Mucosa of rectum (tissue), 2 donors: ENCODE results near the gene CCT7.

Experiments
- H3K27ac ChIP-seq, 2 donors: one replicate each; pipeline ENCODE4 v1.7.0; 2013; ENCODE audit warnings: inconsistent platforms in 2 of 2, low read depth in 2 of 2, low read length in 2 of 2
- H3K27me3 ChIP-seq, 2 donors: one replicate each; pipeline ENCODE4 v1.7.0; 2013; ENCODE audit warnings: low read length in 2 of 2; ENCODE audit not compliant: control insufficient read depth in 2 of 2, insufficient read depth in 2 of 2
- H3K36me3 ChIP-seq, 2 donors: one replicate each; pipeline ENCODE4 v1.7.0; 2013; ENCODE audit warnings: low read length in 2 of 2; ENCODE audit not compliant: control insufficient read depth in 2 of 2, insufficient read depth in 2 of 2
- H3K4me1 ChIP-seq, 2 donors: one replicate each; pipeline ENCODE4 v1.7.0; 2013; ENCODE audit warnings: low read length in 2 of 2, mild to moderate bottlenecking in 1 of 2; ENCODE audit not compliant: control insufficient read depth in 2 of 2, insufficient read depth in 2 of 2
- H3K4me3 ChIP-seq, 2 donors: one replicate each; pipeline ENCODE4 v1.7.0; 2013; ENCODE audit warnings: low read length in 2 of 2
- H3K9ac ChIP-seq, 2 donors: one replicate each; pipeline ENCODE4 v1.7.0; 2013; ENCODE audit warnings: low read length in 2 of 2, low read depth in 1 of 2, mild to moderate bottlenecking in 1 of 2
- H3K9me3 ChIP-seq, 2 donors: one replicate each; pipeline ENCODE4 v1.7.0; 2013; ENCODE audit warnings: low read length in 2 of 2; ENCODE audit not compliant: control insufficient read depth in 2 of 2
- donor health status: healthy.
- donor health status: Normal muscosa, but diverticular disease.

The CCT7 gene

GRCh38 chr2:73254343-73255006 is 20.4 kb downstream of the CCT7 start:
- Histone ChIP-seq H3K27ac (no peak overlapping the region), H3K9ac (no peak overlapping the region), H3K27me3 (no peaks in the 10 kb centered on the region), H3K9me3 (no peaks in the 10 kb centered on the region), H3K36me3 (peaks cover 42 to 47% of the 10 kb centered on the region in 2 donors), H3K4me3 (no peak overlapping the region), H3K4me1 (no peaks in the 10 kb centered on the region)

DNA sequence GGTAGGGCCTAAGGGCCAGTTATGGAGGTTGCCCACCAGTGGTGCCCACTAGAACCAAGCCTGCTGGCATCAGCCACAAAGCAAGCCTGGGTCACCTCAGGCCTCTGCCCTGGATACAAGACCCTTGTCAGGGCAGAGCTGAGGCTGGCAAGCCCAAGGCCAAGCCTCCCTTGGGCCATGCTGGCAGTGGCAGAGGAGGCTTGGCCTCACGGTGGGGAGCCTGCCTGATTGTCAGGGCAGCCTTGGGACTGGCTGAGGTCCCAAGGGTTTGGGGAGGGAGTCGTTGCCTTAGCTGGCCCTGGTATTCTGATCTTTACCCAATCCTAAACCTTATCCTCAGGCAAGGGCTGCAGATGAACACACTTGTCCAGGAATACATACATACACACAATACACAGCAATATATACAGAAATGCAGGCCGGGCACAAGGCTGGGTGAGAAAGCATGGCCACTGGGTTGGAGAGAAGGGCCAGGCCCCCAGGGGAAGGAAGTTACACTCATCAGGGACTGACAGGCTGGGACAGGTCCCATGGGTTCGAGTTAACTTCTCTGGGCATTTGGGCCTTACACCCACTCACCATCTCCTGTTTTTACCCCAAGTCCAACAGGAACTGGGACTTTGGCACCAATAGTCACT is 21.0 kb downstream of the CCT7 start:
- Histone ChIP-seq H3K9me3 (no peaks in the 10 kb centered on the region), H3K27ac (no peak overlapping the region), H3K4me3 (no peak overlapping the region), H3K27me3 (no peaks in the 10 kb centered on the region), H3K9ac (no peak overlapping the region), H3K36me3 (peaks cover 36 to 41% of the 10 kb centered on the region in 2 donors), H3K4me1 (no peaks in the 10 kb centered on the region)

DNA sequence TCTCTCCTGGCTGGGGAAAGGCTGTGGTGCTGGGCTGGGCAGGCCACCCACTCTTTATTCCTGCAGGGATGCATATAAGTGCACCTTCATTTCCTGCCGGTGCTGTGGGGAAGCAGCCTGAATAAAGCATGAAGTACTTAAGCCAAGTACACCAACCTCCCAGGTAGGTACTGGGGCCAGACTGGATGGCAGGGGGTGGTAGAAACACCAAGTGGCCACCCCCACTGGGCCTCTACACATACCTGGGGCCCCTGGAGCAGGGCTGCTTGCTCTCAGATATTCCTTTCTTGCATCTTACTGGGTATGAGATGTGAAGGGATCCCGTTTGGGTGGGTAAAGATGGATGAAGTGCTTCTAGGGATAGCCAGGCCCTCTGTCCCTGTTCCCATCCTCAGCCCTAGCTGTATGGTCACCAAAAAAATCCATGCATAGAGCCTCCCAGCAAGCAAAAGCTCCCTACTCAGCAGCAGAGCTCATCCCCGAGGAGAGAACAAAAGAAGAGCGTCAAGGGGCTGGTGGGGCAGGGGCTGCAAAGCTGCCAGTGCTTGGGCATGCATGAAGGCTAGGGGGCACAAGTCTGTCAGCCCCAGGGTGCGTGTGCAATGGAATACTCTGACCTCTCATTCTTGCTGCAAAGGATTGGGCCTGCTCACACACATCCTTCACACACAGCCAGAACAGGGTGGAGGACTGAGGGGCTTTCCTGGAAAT is 22.0 kb downstream of the CCT7 start:
- no peaks in the 10 kb centered on the region for H3K27me3 ChIP-seq
- H3K27ac ChIP-seq, result no peak overlapping the region
- H3K36me3 ChIP-seq, result peaks cover 27 to 32% of the 10 kb centered on the region in 2 donors
- H3K4me3 ChIP-seq, result no peak overlapping the region
- H3K9me3 ChIP-seq, result no peaks in the 10 kb centered on the region
- H3K9ac ChIP-seq, result no peak overlapping the region
- H3K4me1 ChIP-seq, result no peaks in the 10 kb centered on the region

- H3K4me3 ChIP-seq, result no peak overlapping the region
- peaks cover 23 to 29% of the 10 kb centered on the region in 2 donors for H3K36me3 ChIP-seq
- H3K4me1 ChIP-seq, result no peaks in the 10 kb centered on the region
- no peaks in the 10 kb centered on the region for H3K27me3 ChIP-seq
- no peak overlapping the region for H3K9ac ChIP-seq
- H3K9me3 ChIP-seq, result no peaks in the 10 kb centered on the region
- H3K27ac ChIP-seq, result no peak overlapping the region
These were observed 22.5 kb downstream of the CCT7 start for GRCh38 chr2:73256618-73256922.

- Histone ChIP-seq H3K36me3 (peaks cover 19 to 26% of the 10 kb centered on the region in 2 donors), H3K9ac (no peak overlapping the region), H3K4me3 (no peak overlapping the region), H3K4me1 (no peaks in the 10 kb centered on the region), H3K27ac (no peak overlapping the region), H3K9me3 (no peaks in the 10 kb centered on the region), H3K27me3 (no peaks in the 10 kb centered on the region)
These were observed 22.9 kb downstream of the CCT7 start for GRCh38 chr2:73257021-73257420.

DNA sequence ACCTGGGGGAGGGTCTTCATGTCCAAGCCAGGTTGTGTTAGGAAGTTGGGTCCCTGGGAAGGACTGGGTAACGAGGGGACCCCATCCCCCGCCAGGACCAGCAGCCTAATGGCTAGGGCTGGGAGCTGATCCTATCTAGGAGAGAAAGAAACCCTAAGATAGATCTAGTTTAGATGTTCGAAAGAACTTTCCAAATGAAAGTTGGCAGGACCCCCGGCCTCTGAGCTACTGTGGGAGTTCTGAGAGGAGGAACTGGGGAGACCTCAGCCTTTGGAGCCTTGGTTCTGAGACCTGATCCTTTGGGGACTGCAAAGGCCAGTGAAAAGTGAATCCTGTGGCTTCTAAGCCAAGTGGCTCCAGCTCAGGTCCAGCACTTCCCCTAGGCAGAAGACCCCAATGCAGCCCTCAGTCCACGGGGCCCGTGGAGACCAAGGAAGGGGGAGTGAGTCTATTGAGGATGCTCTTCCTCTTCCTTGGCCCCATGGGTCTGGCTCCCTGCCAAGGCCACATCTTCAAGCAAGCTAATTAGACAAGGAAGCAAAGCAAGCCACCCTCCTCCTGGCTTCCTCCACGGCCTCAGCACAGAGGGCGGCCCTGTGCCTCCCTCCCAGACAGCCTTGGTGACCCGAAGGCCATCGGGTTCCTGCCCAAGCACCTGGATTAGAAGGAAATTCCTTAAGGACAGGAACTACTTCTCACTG is 23.5 kb downstream of the CCT7 start:
- H3K9me3 ChIP-seq, result no peaks in the 10 kb centered on the region
- peaks cover 15 to 22% of the 10 kb centered on the region in 2 donors for H3K36me3 ChIP-seq
- no peaks in the 10 kb centered on the region for H3K27me3 ChIP-seq
- no peaks in the 10 kb centered on the region for H3K4me1 ChIP-seq
- no peak overlapping the region for H3K9ac ChIP-seq
- H3K27ac ChIP-seq, result no peak overlapping the region
- H3K4me3 ChIP-seq, result no peak overlapping the region

- H3K9ac ChIP-seq, result no peak overlapping the region
- no peaks in the 10 kb centered on the region for H3K9me3 ChIP-seq
- H3K36me3 ChIP-seq, result peaks cover 8 to 15% of the 10 kb centered on the region in 2 donors
- H3K27me3 ChIP-seq, result no peaks in the 10 kb centered on the region
- H3K4me1 ChIP-seq, result no peaks in the 10 kb centered on the region
- H3K27ac ChIP-seq, result no peak overlapping the region
- H3K4me3 ChIP-seq, result no peak overlapping the region
These were observed 24.2 kb downstream of the CCT7 start for GRCh38 chr2:73258186-73258912.

GRCh38 chr2:73258913-73259215 is 24.8 kb downstream of the CCT7 start:
- H3K27ac ChIP-seq, result no peak overlapping the region
- peaks cover 4 to 12% of the 10 kb centered on the region in 2 donors for H3K36me3 ChIP-seq
- no peaks in the 10 kb centered on the region for H3K9me3 ChIP-seq
- H3K9ac ChIP-seq, result no peak overlapping the region
- H3K4me1 ChIP-seq, result no peaks in the 10 kb centered on the region
- H3K27me3 ChIP-seq, result no peaks in the 10 kb centered on the region
- H3K4me3 ChIP-seq, result no peak overlapping the region

- Histone ChIP-seq H3K27me3 (no peaks in the 10 kb centered on the region), H3K4me3 (no peak overlapping the region), H3K4me1 (no peaks in the 10 kb centered on the region), H3K27ac (no peak overlapping the region), H3K9me3 (no peaks in the 10 kb centered on the region), H3K9ac (no peak overlapping the region), H3K36me3 (peaks cover 0 to 7% of the 10 kb centered on the region in 2 donors)
These were observed 25.2 kb downstream of the CCT7 start for GRCh38 chr2:73259276-73259675.
